ENCODE data around the gene P2RY8. TPM values are rescaled to one million over a fixed set of nuclear protein-coding genes. Genes with fewer than 3 reads are reported as not detected.

The P2RY8 gene
- total and polyA plus RNA-seq, 2 of the 4 experiments (the other 2 are of a cell fraction) = not detected

GRCh38 chrX:1525583-1526355, 11.2 kb downstream of the P2RY8 start:
- no peaks in the 10 kb centered on the region for H3K9me1 ChIP-seq (ENCODE audit: insufficient read depth, low read length)
- no peak overlapping the region for H4K8ac ChIP-seq (ENCODE audit: low read depth in 2 of 2, low read length in 2 of 2)
- DNase-seq = no peak
- H3K56ac ChIP-seq (ENCODE audit: extremely low read depth, insufficient read depth, low read length) = no peak overlapping the region
- no peak overlapping the region for H2AK9ac ChIP-seq (replicated peaks; ENCODE audit: low read depth, low read length, poor library complexity)
- peak overlapping the region; percentile 19 for H2BK5ac ChIP-seq (ENCODE audit: low read depth, low read length, poor library complexity, severe bottlenecking)
- no peak overlapping the region for H3K4me3 ChIP-seq (ENCODE audit: insufficient read depth, low read depth, low read length)
- no peak overlapping the region for H2BK15ac ChIP-seq (ENCODE audit: low read depth, low read length)
- H2BK120ac ChIP-seq (ENCODE audit: low read depth, low read length) = no peak overlapping the region
- ChIA-PET POLR2A (ENCODE audit: unreplicated experiment) (no interaction called here), CTCF (no interaction called here)
- WGBS, 2 experiments (ENCODE audit: extremely low coverage in 2 of 2, insufficient read length in 1 of 2) = 66% methylated on average over 6 of the region's 6 CpGs; no CpG with 5 or more reads in 1 of the 2 experiments
- TF ChIP-seq CEBPB (IDR thresholded peaks at IDR 0.05; ENCODE audit: low read depth, low read length) (no peak), ELK1 (IDR thresholded peaks at IDR 0.05; ENCODE audit: borderline replicate concordance, low read depth, low read length) (no peak), RCOR1 (IDR thresholded peaks at IDR 0.05; ENCODE audit: insufficient replicate concordance, low read length) (no peak), CTCF (conservative IDR thresholded peaks at IDR 0.05; ENCODE audit: low read depth, low read length) (no peak), MAFK (IDR thresholded peaks at IDR 0.05; ENCODE audit: low read depth, low read length) (no peak), SMC3 (IDR thresholded peaks at IDR 0.05; ENCODE audit: low read depth, low read length) (no peak), CHD1 (IDR thresholded peaks at IDR 0.05; ENCODE audit: low read depth, low read length) (no peak), MXI1 (IDR thresholded peaks at IDR 0.05; ENCODE audit: borderline replicate concordance, low read depth, low read length) (no peak), POLR2A (IDR thresholded peaks at IDR 0.05; ENCODE audit: low read depth, low read length) (no peak)
- H3K18ac ChIP-seq (ENCODE audit: low read depth, low read length) = no peak overlapping the region
- H4K91ac ChIP-seq (ENCODE audit: insufficient read depth, low read depth, low read length) = no peak overlapping the region
- no peak overlapping the region for H3K4ac ChIP-seq (ENCODE audit: low read depth, low read length)
- no peaks in the 10 kb centered on the region for H3K4me1 ChIP-seq (ENCODE audit: control insufficient read depth, insufficient read depth, low read length)
- no peak overlapping the region for H4K5ac ChIP-seq (ENCODE audit: low read depth, low read length)
- ATAC-seq (ENCODE audit: low read depth) = no peak
- no peak overlapping the region for H2AK5ac ChIP-seq (ENCODE audit: low read depth, low read length)
- no peaks in the 10 kb centered on the region for H3K27me3 ChIP-seq (ENCODE audit: control insufficient read depth, insufficient read depth, low read length)
- dilution Hi-C loops (cut with HindIII; ENCODE audit: low sequenced_read_pairs, unreplicated experiment) = no loop called here
- H3K23ac ChIP-seq (ENCODE audit: low read depth, low read length) = no peak overlapping the region
- in situ Hi-C loops (cut with MboI; ENCODE audit: low sequenced_read_pairs) = no loop called here
- intact Hi-C loops (cut with micrococcal nuclease) = no loop called here
- no peak overlapping the region for H3K9ac ChIP-seq (ENCODE audit: low read depth, low read length)
- no peak overlapping the region for H3K14ac ChIP-seq (replicated peaks; ENCODE audit: low read depth, low read length)
- no peaks in the 10 kb centered on the region for H3K79me1 ChIP-seq (ENCODE audit: low read depth in 1 of 2, low read length in 2 of 2)
- no peaks in the 10 kb centered on the region for H3K36me3 ChIP-seq (ENCODE audit: control insufficient read depth, insufficient read depth, low read length)
- H2AFZ ChIP-seq (replicated peaks; ENCODE audit: low read length, poor library complexity) = no peak overlapping the region
- no peak overlapping the region for H2BK20ac ChIP-seq (ENCODE audit: low read depth, low read length)
- BruUV-seq (replicated peaks) = no TSS peak
- no peak overlapping the region for H3K4me2 ChIP-seq (ENCODE audit: low read depth, low read length)
- H4K20me1 ChIP-seq (ENCODE audit: insufficient read depth, low read length) = no peaks in the 10 kb centered on the region
- H3K27ac ChIP-seq (ENCODE audit: insufficient read depth, low read length) = no peak overlapping the region
- H3K9me3 ChIP-seq (ENCODE audit: control insufficient read depth, insufficient read depth, low read length) = peaks cover 21% of the 10 kb centered on the region
